Muscle of back (tissue), 11 donors: Measurements from ENCODE around the gene PPTC7. TPM values are rescaled to one million over a fixed set of nuclear protein-coding genes. Genes with fewer than 3 reads are reported as not detected.
"Not testable (repeated sequence)": the region's sequence is repeated elsewhere in the genome, so short reads cannot be mapped to it uniquely, and the experiment has no call there.

ENCODE experiments used
- DNase-seq, 3 donors: peaks; one replicate each; pipeline versions ENCODE4 v3.0.0 to v3.0.0-alpha.2; 2013
- polyA plus RNA-seq, 10 donors: library from polyadenylated mRNA; unstranded; fragments of 120-200 nt; gene quantifications; one replicate each; pipeline ENCODE4 v1.2.1, GENCODE V29; 2013; ENCODE audit not compliant: insufficient read length in 10 of 10

Gene PPTC7
- polyA plus RNA-seq, 10 donors = 9.6 to 15.0 (median 12.1) TPM

- DNase-seq = peak in 1 of 3 donors; percentile 23
Observed at GRCh38 chr12:110537605-110538409, 45.3 kb downstream of the PPTC7 start.

GRCh38 chr12:110536834-110537604 lies 46.1 kb downstream of the PPTC7 start:
- DNase-seq = no peak

- no peak for DNase-seq
Observed at GRCh38 chr12:110534811-110535210, 48.3 kb downstream of the PPTC7 start.

GRCh38 chr12:110533607-110534006 lies 49.5 kb downstream of the PPTC7 start:
- DNase-seq = no peak

GRCh38 chr12:110532644-110533043 lies 50.5 kb downstream of the PPTC7 start:
- no peak for DNase-seq

DNA sequence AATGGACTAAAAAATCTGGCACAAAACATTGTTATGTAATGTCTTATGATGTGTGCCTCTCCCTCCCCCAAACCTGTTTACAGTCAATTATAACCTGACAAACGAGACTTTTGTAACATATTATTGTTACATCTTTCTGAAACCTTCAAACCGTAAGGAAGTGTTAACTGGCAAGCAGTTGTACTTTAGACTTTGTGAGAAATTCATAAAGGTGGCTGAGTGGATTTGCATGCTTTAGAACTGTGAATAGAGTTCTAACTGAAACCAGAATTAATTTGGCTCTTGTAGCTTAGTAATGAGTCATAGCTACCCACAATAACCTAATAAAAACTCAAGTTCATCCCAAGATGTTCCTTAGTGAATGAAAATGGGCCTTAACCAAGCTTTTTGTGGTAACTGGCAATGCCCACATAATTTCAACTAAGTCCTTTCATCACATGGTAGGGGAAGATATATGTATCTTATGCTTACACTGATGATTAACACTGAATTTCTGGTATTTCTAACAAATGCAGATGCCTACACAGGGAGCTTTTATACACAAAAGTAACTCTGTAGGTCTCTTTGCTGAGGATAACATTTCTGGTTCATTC lies 51.3 kb downstream of the PPTC7 start:
- DNase-seq = no peak

DNA sequence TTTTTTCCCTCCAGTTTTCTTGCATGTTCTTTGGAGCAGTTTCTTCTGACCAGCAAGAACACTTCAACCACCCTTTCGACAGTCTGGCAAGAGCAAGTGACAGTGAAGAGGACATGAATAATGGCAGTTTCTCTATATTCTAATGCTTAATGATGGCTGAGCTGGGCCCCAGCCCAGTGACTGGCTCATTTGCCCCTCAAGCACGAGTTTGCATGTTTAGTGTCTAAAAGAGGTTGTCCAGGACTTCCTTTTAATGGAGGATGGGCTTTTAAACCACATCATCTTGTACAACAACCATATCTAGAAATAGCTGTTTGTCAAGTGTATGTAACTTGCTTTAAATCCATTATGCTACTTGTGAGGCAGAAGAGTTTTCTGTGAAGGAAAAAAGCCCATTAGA lies 52.6 kb downstream of the PPTC7 start:
- DNase-seq = no peak

- no peak for DNase-seq
Observed at GRCh38 chr12:110528277-110528839, 54.8 kb downstream of the PPTC7 start.

DNA sequence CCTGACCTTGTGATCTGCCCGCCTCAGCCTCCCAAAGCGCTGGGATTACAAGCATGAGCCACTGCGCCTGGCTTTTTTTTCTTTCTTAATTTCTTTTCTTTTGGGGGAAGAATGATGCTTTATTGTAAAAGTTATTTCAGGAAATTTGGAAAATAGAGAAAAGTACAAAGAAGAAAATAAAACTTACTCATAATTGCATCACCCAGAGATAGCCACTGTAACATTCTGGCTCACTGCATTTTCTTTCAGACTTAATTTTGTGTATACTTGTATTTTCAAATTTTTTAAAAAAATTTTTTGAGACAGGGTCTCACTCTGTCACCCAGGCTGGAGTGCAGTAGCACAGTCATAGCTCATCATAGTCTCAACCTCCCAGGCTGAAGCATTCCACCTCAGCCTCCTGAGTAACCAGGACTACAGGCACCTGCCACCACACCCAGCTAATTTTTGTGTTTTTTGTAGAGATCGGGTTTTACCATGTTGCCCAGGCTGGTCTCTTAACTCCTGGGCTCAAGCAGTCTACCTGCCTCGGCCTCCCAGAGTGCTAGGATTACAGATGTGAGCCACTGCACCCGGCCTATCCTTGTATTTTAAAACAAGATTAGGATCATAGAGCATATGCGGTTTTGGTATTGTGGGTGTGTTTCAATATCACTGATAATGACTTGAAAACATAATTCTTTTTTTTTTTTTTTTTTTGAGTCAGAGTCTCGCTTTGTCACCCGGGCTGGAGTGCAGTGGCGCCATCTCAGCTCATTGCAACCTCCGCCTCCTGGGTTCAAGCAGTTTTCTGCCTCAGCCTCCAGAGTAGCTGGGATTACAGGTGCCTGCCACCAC lies 62.0 kb downstream of the PPTC7 start:
- not testable (repeated sequence) for DNase-seq

GRCh38 chr12:110518014-110518413 lies 65.1 kb downstream of the PPTC7 start:
- not testable (repeated sequence) for DNase-seq

DNA sequence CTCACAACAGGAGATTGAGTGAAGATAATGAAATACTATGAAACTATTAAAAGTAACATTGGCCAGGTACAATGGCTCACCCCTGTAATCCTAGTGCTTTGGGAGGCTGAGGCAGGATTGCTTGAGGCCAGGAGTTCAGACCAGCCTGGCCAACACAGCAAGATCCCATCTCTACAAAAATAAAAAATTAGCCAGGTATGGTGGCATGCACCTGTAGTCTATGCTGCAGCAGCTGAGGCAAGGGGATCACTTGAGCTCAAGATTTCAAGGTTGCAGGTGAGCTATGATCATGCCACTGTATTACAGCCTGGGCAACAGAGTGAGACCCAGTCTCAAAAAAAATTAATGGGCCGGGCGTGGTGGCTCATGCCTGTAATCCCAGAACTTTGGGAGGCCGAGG lies 66.1 kb downstream of the PPTC7 start:
- no peak for DNase-seq

DNA sequence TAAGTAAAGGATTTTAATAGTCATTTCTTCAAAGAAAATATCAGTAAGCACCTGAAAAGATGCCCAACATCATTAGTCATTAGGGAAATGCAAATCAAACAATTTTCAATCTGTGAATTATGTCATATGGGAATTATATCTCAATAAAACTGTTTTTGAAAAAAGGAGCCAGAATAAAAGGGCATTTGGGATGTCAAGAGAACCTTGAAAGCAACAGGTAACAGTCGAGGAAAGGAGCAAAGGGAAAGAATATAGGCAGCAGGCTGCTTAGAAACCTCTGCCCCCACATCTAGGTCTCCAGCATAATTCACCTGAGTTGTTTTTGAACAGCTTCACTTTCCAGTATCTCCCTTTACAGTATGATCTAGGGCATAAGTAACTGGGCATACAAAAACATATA lies 68.8 kb downstream of the PPTC7 start:
- DNase-seq = no peak

- DNase-seq = no peak
Observed at GRCh38 chr12:110513842-110514241, 69.3 kb downstream of the PPTC7 start.

GRCh38 chr12:110508071-110508586 lies 75.0 kb downstream of the PPTC7 start:
- no peak for DNase-seq

DNA sequence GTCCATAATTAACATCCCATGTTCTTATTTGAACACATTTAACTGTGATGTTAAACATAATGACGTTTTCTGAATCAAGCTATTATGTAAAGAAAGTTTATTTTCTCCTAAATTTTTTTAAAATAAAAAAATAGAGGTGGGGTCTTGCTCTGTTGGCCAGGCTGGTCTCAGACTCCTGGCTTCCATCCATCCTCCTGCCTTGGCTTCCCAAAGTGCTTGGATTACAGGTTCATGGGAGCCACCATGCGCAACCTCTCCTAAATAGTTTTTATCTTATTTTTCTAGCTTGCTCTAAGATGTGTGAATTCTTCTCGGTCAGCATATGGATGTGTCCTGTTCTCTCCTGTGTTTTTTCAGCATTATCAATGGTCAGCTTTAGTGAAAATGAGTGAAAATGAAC lies 77.8 kb downstream of the PPTC7 start:
- DNase-seq = no peak

DNA sequence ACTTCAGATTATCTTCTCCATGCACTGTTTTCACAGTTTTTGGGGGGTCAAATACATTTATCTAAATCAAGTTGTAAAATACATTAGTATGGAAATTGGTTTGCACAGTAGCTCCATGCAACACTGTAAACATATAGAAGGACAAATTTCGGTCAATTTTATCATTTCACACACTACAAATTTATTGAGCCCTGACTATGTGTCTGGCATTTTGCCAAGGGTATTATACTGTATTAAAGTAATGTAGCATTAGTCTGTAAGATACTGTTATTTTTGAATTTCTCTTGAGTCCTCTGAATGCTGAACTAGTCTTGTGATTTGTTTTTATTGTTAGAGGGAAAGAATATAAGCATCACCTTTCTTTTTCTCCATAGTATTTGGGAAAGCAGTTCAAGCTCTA lies 79.7 kb downstream of the PPTC7 start:
- DNase-seq = peak in 1 of 3 donors; percentile 10

DNA sequence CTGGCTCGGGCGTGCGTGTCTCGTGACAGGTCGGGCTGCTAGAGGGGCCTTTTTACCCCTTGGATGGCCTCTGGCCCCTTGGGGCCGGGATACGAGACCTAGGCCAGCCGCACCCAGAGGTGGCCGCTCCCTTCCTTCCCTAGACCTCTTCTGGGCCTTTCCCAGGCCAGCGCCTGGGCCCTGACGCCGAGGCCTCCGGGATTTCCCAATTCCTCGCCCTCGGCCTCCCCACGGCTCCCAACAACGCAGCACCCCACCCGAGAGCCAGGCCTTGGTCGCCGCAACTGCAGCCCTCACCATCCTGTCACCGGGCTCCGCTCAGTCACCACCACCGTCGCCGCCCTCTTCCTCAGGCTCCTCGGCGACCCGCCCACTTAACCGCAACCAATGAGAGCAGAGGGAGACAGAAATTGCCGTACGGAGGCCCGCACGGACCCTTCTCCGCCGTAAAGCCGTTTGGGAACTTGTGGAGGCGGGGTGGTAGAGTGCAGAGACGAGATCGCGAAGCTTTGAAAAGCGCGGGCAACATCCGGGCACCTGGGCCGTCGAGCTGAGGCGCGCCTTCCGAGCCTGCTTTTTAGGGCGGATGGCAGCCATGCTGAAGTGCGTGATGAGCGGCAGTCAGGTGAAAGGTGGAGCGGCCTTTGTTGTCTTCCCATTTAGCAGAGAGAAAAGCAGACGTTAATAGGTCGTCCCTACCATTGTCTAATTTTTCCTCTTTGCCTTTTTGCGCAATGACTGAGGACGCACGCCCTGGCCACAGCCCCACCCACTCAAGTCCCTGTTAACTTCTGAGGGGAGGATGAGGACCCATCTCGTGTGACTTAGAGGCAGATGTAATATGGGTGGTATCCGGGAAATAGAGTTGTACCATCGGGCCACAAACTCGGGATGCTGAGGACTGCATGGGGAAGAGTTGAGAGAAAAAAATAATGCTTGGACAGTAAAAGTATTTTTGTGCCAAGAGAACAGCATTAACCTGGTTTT lies 81.1 kb downstream of the PPTC7 start, which contains the start of the genes RAD9B and VPS29:
TSS of gene RAD9B (plus strand) at position 580 of the 987 bp plus-strand sequence. CDS start at position 587, 7 bp downstream.
TSS of gene VPS29 (minus strand) at position 360 of the 987 bp plus-strand sequence. CDS start at position 300, 60 bp downstream.
- peak; percentile 98 to 99 (median 98) for DNase-seq

DNA sequence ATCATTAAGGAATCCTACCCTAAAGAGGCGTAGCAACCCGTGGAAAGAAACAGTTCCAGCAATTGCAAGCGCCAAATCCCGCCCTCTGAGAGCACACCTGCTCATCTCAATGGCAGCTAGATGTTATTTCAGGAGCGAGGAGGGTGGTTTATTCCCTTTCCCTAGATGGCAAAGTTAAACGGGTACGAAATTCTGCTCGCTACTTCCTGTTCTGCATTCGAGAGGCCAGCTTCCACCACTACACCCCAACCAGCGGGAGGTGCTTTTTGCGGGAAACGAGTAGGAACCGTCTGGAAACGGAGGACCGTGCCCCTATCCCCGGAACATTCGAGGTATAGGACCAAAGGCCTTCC lies 81.7 kb downstream of the PPTC7 start:
- peak in 1 of 3 donors; percentile 33 for DNase-seq

DNA sequence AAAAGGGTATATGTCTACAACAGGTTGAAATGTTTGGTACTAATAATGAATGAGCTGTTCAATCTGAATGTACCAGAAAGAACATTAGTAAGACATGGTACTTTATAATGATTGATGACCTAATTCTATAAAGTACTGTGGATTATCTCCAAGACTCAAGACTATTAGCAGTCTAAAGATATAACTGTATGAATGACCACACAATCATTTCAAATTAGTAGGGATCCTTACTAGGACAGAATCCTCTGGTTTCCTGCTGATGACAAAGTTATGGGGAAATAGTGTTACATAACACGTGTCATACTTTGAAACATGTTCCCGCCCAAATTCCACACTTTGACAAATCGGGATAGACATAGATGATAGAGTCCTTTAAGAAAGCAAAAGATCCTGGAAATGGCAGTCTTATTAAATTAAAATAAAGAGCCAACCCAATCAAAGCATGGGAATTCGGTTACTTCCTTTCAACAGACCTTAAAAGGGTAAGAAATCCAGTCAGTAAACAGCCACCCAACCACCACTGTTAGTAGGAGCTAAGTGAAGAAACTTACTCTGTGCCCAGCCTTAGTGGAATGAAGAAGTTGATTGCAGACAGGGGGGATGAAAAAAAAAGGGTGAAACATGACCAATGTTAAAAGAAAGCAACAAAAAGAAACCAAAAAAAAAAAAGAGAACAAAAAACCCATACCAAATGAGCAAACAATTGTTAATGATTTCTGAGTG lies 84.0 kb downstream of the PPTC7 start:
- DNase-seq = no peak
